ENCODE measurements around the gene ITFG1. TPM values are rescaled to one million over a fixed set of nuclear protein-coding genes. Genes with fewer than 3 reads are reported as not detected.

The ITFG1 gene
- total RNA-seq, 1 donor from 2014 or later: 27.4 TPM

- intact Hi-C loops (cut with micrococcal nuclease): no loop called here
Measured at GRCh38 chr16:47125757-47126156, 335.1 kb downstream of the ITFG1 start.

GRCh38 chr16:47113130-47113529 lies 347.7 kb downstream of the ITFG1 start:
- intact Hi-C loops (cut with micrococcal nuclease): no loop called here

- intact Hi-C loops (cut with micrococcal nuclease): no loop called here
Measured at GRCh38 chr16:47110939-47111338, 349.9 kb downstream of the ITFG1 start.

- intact Hi-C loops (cut with micrococcal nuclease): no loop called here
Measured at GRCh38 chr16:47109361-47109760, 351.5 kb downstream of the ITFG1 start.

Other genes with a start within 250 kb of the ITFG1 start
- gene PHKB, start 268 bp upstream of the ITFG1 start, total RNA-seq: 43.2 and 48.2 TPM in 2 replicates

Measured in T-helper 1 cell treated with Interleukin-12 subunit alpha and Interleukin-12 subunit beta and Interleukin-4 antibody, amounts not matched to agents 30 ng/mL and 1 ng/mL, for 36 hours (primary cell).